NCI-H187 treated with DMSO at 0.1 percent for 48 hours (cell line): Measurements from ENCODE around the gene HELB.
"Not testable (repeated sequence)": the region's sequence is repeated elsewhere in the genome, so short reads cannot be mapped to it uniquely, and the experiment has no call there.

ENCODE experiments used
- DNase-seq: peaks from one replicate; lab custom pipeline; 2025; lab: John Stamatoyannopoulos, UW

The HELB gene

DNA sequence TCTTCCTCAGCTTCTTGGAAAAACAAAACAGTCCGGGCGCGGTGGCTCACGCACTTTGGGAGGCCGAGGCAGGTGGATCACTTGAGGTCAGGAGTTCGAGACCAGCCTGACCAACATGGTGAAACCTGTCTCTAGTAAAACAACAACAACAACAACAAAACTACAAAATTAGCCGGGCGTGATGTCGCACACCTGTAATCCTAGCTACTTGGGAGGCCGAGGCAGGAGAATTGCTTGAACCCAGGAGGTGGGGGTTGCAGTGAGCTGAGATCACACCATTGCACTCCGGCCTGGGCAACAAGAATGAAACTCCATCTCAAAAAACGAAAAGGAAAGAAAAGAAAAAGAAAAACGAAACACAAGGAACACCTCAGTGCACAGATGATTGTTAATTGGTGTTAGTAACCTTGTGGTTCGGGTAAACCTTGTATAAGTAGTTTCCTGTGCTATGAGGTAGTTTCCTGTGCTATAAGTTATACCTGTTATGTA, 1.1 kb downstream of the HELB start:
- not testable (repeated sequence) for DNase-seq

DNA sequence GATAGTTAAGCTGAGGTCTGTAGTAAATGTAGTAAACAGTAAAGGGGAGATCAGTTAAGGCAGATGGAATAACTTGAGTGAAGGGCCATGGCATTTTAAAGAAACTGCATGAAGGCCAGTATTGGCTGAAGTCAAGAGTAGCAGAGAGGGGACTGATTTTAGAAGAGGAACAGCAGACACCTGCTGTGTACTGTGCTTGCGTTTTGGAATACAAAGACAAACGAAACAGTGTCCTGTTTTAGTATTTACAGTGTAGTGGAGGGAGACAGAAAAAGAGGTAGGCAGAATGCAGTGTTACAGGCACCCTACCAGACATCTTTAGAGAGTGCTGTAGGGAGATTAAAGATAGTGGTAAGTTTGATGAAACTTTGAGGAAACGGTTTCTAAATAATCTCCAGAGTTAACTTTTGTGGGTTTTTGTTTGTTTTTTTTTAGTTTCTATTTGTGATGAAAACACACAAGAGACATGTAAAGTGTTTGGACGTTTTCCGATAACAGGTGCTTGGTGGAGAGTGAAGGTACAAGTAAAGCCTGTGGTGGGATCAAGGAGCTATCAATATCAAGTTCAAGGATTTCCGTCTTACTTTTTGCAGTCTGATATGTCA, 2.1 kb downstream of the HELB start:
- no peak for DNase-seq

DNA sequence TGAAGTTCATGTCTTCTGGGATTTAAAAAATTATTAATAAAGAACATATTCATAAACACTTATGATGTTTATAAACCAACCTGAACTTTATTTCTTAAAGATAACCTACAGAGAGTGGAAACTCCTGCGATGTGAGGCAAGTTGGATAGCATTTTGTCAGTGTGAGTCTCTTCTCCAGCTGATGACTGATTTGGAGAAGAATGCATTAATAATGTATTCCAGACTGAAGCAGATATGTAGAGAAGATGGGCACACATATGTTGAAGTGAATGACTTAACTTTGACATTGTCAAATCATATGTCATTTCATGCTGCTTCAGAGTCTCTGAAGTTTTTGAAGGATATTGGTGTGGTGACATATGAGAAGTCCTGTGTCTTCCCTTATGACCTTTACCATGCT, 7.3 kb downstream of the HELB start:
- no peak for DNase-seq

DNA sequence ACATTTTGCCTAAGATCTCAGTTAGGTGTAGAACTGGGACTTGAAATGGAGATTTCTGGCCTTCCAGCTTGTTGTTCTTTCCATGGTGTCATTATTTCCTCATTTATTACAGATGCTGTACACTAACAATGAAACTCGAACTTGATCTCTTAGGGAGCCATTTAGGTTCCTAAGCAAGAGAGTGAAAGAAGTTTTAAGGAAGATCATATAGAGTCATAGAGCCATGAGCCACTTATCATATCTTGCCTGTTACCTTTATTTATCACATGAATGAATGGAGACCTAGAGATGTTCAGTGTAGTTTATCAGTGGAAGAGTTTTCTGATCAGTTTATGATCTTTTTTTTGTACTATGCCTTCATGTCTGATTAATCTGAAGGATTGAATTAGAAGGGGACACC, 9.9 kb downstream of the HELB start:
- no peak for DNase-seq

DNA sequence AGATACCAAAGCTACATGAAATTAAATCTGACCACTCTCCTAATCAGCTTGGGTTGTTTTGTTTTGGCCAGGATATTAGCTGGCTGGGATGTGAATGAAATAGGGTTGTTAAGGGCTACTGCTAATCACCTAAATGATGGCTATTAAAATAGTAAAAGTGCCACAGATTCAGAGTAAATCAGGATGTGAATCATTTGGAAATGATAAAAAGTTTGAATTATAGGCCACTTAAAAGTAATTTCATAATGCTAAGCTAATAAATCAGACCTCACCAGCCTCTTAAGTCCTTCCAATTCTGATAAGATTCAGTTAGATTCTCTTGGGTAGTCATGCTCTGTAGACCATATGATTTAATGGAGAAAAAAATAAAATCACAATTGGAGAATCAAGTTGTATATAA, 12.0 kb downstream of the HELB start:
- no peak for DNase-seq

DNA sequence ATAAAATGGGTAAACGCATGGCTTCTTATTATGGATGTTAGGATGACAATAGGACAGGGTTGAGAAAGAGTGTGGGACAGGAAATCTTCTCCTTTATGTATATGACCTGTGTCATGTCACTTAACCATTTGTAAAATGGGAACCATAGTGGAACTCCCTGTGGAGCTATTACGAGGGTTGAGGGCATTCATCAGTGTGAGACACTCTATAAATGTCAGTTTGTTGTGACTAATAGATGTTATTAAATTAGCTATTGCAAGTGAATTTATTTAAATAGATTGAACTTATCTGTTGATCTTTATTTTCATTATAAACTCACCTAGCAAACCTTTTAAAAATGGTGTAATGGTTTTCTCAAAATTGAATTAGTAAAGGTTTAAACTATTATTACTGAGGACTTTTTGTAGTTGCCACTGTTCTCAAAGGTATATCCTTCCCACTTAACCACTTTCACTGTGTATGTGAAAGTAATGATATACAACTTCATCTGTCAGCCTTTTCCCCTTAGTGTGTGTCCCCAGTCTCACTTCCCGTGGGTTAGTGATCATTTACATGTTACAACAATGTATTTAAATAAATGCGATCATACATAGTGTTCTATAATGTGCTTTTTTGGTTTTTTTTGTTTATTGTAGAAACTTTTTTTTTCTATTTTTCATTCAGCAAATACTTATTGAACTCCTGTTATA, 17.1 kb downstream of the HELB start:
- DNase-seq = no peak

DNA sequence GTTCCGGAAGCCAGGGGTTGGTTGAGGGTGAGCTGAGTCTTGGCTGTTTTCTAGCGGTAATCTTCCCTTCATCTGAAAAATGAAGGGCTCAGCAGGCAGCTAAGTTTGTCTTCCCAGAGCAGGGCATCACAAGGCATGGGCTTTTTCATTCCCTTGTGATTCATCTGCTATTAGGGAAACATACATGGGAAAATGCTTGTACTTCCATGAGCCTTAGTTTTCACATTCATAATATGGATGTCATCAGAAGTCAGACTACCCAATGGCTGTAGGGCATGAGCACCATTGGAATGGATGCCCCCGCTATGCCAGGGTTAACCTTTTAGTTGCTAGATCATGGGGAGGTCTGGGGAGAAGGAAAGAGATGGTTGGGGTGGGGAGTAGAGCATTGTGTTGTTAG, 18.7 kb downstream of the HELB start:
- DNase-seq = no peak

DNA sequence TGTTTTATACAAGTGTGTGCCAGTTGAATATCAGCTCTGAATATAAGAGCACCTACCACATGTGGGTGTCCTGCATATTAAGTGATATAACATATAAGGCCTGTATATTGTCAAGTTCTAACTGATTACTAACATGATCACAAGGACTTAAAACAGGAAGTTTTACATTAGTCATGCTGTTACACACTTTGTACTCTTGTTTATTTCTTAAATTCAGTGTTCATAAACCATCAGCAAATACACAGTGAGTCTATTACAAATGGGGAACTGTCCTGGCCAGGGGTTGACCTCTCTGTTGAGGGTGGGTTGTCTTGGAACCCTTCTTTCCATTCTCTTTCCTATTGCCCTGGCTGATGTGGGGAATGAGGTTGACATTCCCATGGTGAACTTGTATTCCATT, 19.1 kb downstream of the HELB start:
- no peak for DNase-seq

DNA sequence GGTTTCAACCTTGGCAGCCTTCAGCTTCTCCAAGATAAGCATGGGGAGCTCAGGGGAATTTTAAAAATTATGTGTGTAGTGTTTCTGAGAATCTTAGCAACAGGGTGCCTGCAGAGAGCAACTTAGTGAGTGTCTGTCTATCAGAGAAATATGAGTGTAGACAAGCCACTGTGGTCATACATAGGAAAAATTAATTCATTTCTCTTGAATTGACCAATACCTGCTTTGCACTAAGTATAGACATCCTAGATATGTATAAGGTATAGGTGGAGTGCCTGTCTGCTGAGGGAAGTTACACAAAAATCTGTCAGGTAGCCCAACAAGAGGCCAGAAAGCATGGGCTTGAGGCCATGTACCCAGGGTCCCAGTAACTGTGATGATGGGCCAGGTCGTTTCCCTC, 20.7 kb downstream of the HELB start:
- DNase-seq = no peak

DNA sequence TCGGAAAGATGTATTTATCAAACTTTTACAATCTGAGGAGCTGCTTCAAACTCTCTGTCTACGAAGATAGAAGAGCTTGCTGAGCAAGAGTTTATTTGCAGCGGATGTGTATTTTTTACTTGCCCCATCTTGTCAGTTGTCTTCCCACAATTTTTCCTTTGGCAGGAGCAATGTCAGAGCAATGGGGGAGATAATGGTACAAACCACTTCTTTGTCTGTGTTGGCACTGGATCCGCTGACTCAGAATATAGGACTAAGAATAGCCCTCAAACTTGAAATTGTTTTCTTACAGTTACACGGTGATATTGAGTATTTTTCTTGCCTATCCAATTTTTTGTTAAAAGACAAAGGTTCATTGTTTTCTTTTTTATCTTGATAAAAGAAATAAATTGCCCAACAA, 27.6 kb downstream of the HELB start:
- DNase-seq = no peak

DNA sequence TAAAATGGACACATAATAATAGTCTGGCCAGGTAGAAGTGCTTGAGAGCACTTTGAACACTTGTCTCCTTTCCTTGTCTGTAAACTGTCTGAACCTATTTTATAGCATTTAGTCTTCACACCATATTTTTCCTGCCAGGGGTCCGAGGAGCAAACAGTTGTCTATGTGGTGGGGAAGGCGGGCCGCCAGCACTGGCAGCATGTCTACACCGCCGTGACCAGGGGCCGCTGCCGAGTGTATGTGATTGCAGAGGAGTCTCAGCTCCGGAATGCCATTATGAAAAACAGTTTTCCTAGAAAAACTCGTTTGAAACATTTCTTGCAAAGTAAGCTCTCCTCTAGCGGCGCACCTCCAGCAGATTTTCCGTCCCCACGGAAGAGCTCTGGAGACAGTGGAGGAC, 28.7 kb downstream of the HELB start:
- no peak for DNase-seq

DNA sequence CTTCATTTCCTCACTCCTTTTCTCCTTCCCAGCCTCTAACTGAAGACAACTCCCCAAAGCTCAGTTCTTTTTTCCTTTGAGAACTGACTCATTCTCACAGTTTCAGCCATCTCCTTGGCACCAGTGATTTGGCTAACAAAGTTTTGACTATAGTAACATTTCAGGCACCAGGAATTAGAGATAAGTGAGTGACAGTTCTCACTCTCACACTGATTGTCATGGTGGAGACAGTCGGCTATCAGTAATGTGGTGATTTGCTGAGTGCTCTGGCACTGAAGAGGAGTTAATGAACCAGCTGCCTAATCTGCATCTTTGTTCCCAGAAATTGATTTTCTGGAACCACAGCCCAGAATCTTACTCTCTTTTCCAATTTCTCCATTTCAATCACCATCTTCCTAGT, 29.5 kb downstream of the HELB start:
- no peak for DNase-seq

DNA sequence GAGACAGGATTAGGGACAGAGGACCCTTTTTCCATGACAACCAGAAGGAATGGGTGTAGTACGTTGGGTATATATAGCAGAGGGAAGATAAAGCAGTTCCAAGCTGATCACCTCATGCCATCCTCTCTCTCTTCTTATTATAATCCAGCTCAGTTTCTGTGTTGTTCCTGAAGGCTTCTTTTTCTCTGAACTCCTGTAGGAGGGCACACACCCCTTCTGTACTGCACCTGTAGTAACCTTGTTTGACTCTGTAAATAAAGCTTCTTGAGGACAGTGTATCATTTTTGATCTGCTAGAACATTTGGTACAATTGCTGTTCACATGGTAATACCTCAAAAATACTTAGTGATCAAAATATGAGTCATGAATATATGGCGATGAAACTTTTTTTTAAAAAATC, 33.5 kb downstream of the HELB start:
- no peak for DNase-seq

DNA sequence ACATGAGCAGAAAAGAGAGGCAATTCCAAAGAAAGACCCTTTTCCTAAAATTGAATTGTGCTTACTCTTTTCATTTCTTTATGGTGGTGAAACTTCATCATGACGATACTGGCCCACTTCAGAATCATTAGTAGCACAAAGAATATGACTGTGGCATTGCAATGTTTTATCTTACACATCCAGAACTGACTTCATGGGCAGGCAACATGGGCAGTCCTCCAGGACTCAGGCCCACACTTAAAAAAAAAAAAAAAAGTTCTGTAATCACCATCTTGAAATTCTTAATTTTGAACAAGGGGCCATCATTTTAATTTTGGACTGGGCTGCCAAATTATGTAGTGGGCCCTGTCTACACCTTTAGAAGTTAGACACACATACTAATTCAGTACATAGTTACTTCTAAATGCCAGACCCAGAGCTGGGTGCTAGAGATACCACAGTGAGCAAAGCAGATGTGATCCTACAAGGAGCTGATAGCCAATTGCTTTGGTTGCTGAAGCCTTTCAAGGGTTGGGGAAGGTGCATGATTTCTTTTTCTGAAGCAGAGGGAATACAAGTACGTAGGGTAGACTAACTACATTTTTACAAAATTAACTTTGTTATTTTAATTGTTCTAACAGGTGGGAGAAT, 35.2 kb downstream of the HELB start:
- DNase-seq = no peak

DNA sequence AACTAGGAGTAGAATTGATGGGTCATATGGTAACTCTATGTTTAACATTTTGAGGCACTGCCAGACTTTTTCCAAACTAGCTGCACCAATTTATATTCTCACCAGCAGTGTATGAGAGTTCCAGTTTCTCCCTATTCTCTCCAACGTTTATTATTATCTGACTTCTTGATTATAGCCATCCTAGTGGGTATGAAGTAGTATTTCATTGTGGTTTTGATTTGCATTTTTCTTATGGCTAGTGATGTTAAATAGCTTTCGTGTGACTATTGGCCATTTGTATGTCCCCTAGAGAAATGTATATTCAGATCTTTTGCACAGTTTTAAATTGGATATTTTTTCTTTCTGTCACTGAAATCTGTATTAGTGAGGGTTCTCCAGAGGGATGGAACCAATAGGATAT, 37.8 kb downstream of the HELB start:
- no peak for DNase-seq

DNA sequence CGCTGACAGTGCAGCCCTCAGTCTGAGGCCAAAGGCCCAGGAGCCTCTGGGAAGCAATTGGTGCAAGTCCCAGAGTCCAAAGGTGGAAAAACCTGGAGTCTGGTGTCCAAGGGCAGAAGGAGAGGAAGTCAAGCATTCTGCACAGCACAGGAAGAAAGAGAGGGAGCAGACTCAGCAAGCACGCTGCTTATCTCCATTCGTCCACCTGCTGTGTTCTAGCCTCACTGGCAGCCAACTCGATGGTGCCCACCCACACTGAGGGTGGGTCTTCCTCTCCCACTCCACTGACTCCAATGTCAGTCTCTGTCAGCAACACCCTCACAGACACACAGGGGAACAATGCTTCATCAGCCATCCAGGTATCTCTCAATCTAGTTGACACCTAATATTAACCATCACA, 38.8 kb downstream of the HELB start:
- DNase-seq = no peak

DNA sequence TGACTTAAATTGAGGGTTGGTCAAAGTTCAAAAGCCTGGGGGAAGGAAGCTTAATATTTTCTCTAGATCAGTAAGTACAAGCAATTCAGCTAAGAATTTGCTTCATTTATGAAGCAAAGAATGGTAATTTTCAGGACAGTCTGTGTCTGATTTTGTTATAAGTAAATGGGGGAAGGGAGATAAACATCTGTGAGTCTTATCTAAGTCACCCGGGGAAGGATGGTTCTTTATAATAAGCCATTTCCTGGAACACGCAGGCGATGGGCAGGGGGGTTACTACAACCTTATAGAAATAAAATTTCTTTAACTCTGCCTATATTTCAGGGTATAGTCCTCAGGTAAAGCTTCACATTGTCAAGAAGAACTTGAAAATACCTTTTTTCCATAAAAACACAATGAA, 42.9 kb downstream of the HELB start:
- DNase-seq = no peak

DNA sequence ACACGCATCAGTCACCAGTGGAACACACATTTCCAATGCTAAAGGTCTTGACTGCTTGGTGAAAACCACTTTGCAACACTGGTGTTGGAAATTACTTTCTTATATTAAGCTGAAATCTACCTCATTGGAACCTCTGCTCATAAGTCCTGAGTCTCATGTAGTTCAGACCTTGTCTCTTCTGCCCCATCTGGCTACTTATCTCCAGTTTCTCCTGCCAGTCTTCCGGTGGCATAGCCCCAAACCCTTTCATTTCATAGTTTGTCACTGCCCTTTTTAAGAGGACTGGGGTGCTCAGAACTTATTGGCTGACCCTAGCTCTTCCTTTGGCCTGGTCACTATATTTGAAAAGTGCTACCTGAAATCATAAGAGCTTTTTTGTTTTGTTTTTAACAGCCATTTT, 43.7 kb downstream of the HELB start:
- DNase-seq = no peak

DNA sequence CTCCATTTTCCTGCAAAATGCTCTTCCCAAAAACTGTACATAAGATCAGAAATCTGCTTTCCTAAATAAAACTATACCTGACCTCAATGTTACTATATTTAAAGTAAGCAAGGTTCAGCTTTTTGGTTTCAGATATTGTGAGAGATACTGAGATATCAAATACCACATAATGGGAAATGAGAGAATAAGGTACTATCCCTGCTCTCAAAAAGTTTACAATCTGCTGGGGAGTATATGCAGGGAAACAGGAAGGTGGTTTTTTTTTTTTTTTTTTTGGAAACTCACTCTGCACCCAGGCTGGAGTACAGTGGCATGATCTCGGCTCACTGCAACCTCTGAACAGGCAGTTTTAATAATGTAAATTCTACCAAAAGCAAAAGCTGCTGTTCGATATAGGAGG, 49.0 kb downstream of the HELB start:
- no peak for DNase-seq

DNA sequence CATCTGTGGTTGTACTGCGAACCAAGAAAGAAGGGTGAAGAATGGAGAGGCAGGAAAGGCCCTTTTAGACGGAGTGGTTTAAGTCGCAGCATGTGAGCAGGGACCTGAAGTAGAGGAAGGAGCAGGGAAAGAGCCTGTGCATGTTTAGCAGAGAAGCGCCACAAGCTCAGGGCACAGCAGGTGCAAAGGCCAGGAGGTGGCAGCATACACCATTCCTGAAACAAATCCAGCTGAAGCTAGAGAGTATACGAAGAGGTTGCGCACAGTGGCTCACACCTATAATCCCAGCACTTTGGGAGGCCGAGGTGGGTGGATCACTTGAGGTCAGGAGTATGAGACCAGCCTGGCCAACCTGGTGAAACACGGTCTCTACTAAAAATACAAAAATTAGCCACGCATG, 49.9 kb downstream of the HELB start:
- no peak for DNase-seq

DNA sequence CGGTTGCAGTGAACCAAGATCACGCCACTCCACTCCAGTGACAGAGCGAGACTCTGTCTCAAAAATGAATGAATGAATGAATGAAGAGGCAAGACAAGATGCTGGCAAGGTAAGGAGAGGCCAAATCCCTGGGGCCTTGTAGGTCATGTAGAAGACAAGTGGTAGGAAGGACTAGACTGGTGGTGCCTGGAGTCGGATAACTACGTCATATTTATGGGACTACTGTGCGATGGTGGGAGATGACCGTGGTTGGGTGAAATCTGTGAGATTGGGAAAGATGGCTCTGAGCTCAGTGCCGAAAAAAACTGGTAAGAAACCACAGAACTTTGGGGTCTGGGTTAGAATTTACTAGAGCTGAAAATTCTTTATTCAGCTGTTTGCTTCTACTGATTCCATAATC, 50.6 kb downstream of the HELB start:
- DNase-seq = no peak

DNA sequence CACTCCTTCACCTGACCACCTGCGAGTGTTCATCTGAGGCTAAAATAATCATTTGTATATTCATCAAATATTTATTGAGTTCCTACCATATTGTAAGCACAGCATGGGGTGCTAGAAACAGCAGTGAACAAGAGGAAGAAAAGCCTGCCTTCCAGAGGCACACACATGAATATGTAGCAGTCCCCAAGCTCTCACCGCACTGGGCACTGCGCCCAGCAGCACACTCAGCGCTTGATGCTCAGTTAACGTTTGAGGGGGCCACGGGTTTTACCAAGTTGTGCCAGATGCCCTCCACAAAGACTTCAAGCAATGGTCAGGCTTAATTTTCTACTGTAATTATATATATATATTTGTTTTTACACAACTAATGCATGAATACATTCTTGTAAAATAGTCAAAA, 52.0 kb downstream of the HELB start:
- no peak for DNase-seq

DNA sequence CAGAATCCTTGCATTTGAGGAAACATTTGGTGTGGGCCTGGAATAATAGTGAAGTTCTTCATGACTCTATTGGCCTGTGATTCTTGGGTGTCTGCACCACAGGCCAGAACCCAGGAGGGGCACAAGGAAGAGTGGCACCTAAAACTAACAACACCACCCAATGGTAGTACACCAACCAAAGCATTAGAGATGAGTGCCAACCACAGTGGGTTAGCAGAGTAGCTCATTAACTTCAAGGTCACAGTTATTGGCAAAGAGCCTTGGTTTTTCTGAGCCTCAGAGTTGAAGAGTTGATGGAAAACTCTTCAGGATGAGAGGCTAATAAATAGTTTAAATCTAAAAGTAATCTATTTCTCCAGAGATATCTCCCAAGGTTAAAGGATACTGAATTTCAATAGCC, 57.0 kb downstream of the HELB start:
- no peak for DNase-seq

DNA sequence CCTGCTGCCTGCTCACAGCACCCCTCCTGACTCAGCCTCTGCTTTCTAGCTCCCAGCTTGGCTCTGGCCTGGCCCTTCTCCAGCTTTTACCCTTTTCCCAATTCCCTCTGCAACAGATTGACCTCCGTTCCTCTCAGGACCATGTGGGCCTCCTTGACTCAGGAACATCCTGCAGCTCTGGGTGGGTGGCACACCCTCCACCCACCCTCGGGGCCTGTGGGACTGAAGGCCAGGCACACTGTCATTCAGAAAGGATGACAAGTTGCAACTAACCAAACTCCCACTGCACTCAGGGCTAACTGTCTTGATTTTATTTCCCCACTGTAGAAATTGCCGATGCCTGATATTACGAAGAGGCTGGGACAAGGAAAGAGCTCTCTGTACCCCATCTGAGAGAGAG, 59.4 kb downstream of the HELB start:
- no peak for DNase-seq
